Epithelial cell of prostate (primary cell): Measurements from ENCODE around the gene PARVB.
"Not testable (repeated sequence)": the region's sequence is repeated elsewhere in the genome, so short reads cannot be mapped to it uniquely, and the experiment has no call there.

Experiments used
- DNase-seq: peaks from one replicate; pipeline ENCODE4 v3.0.0-alpha.2; 2011; ENCODE audit warnings: low read depth, low spot score
- H3K27ac ChIP-seq: fragments of 450-650 bp; 2 replicates; pipeline ENCODE4 v1.5.1; 2017; ENCODE audit warnings: mild to moderate bottlenecking

Gene PARVB

GRCh38 chr22:44047891-44048301 lies 23.8 kb downstream of the PARVB start:
- H3K27ac ChIP-seq: no peak overlapping the region
- DNase-seq: no peak

- H3K27ac ChIP-seq: no peak overlapping the region
- no peak for DNase-seq
These were observed 25.6 kb downstream of the PARVB start for GRCh38 chr22:44049486-44050231.

- no peak overlapping the region for H3K27ac ChIP-seq
These were observed 26.8 kb downstream of the PARVB start for GRCh38 chr22:44050766-44051355.

GRCh38 chr22:44051358-44051757 lies 27.3 kb downstream of the PARVB start:
- no peak overlapping the region for H3K27ac ChIP-seq
- no peak for DNase-seq

More at GRCh38 chr22:44050766-44051355, 26.8 kb downstream of the PARVB start:
- no peak for DNase-seq

- DNase-seq: no peak
- H3K27ac ChIP-seq: no peak overlapping the region
These were observed 27.9 kb downstream of the PARVB start for GRCh38 chr22:44051961-44052360.

- no peak overlapping the region for H3K27ac ChIP-seq
- DNase-seq: no peak
These were observed 31.7 kb downstream of the PARVB start for GRCh38 chr22:44055805-44056204.

- not testable (repeated sequence) for H3K27ac ChIP-seq, DNase-seq
These were observed 32.5 kb downstream of the PARVB start for GRCh38 chr22:44056649-44057048.

GRCh38 chr22:44057401-44057987 lies 33.4 kb downstream of the PARVB start:
- no peak overlapping the region for H3K27ac ChIP-seq
- DNase-seq: no peak

GRCh38 chr22:44063462-44064371 lies 39.6 kb downstream of the PARVB start:
- no peak overlapping the region for H3K27ac ChIP-seq

GRCh38 chr22:44067033-44067432 lies 42.9 kb downstream of the PARVB start:
- DNase-seq: no peak
- no peak overlapping the region for H3K27ac ChIP-seq

More at GRCh38 chr22:44063462-44064371, 39.6 kb downstream of the PARVB start:
- DNase-seq: no peak

- no peak for DNase-seq
- no peak overlapping the region for H3K27ac ChIP-seq
These were observed 43.8 kb downstream of the PARVB start for GRCh38 chr22:44067901-44068300.

- DNase-seq: no peak
- no peak overlapping the region for H3K27ac ChIP-seq
These were observed 44.5 kb downstream of the PARVB start for GRCh38 chr22:44068422-44069191.

- DNase-seq: no peak
- no peak overlapping the region for H3K27ac ChIP-seq
These were observed 45.9 kb downstream of the PARVB start for GRCh38 chr22:44070029-44070428.

- DNase-seq: no peak
- no peak overlapping the region for H3K27ac ChIP-seq
These were observed 47.8 kb downstream of the PARVB start for GRCh38 chr22:44071781-44072326.

GRCh38 chr22:44074337-44074984 lies 50.4 kb downstream of the PARVB start:
- H3K27ac ChIP-seq: no peak overlapping the region
- no peak for DNase-seq

GRCh38 chr22:44075022-44075421 lies 50.9 kb downstream of the PARVB start:
- no peak overlapping the region for H3K27ac ChIP-seq
- no peak for DNase-seq

GRCh38 chr22:44075670-44076069 lies 51.6 kb downstream of the PARVB start:
- DNase-seq: no peak
- no peak overlapping the region for H3K27ac ChIP-seq

- no peak overlapping the region for H3K27ac ChIP-seq
- no peak for DNase-seq
These were observed 52.7 kb downstream of the PARVB start for GRCh38 chr22:44076825-44077224.
